ENCODE measurements around the gene MROH7.

Gene MROH7

DNA sequence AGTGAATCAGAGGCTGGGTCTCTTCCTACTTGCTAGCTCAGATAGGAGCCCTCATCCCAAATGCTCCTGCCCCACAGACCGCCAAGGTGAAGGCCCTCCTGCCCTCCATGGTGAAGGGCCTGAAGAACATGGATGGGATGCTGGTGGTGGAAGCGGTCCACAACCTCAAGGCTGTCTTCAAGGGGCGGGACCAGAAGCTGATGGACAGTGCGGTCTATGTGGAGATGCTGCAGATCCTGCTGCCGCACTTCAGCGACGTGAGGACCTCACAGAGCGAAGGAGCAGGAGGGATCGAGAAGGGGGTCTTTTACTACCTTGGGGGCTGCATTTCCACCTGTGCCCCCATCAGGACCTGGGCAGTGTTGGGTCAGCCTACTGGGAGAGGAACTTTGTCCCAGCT, 59.5 kb downstream of the MROH7 start:
- no peak for DNase-seq

DNA sequence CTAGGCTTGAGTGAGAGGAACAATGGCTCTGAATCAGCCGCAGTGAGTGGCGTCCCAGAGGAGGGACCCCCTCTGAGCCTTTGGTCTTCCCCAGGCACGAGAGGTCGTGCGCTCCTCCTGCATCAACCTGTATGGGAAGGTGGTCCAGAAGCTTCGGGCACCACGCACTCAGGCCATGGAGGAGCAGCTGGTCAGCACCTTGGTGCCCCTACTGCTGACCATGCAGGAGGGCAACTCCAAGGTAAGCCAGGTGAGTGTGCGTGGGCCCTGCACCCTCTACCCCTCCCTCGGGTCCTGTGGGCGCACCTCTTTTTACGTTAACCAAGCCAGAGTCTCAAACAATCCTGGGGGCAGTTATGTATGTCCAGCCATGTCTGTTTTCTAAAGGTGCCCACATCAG, 60.4 kb downstream of the MROH7 start:
- DNase-seq: no peak

DNA sequence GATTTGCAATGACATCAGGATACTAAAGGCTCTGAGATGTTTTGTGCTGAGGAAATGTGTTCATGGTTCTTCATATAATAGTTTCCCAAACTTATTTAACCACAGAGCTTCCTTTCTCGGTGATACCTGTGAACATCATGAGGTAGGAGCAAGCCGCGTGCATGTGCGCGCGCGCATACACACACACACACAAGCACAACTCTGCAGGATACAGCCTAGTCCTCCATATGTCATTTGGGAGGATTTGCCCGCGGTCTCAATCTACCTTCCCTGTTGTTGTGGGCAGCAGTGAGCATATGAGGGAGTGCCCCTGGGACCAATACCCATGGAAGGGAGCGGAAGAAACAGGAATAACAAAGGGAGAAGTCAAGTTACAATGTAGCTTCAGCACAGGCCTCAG, 61.9 kb downstream of the MROH7 start:
- DNase-seq: no peak

DNA sequence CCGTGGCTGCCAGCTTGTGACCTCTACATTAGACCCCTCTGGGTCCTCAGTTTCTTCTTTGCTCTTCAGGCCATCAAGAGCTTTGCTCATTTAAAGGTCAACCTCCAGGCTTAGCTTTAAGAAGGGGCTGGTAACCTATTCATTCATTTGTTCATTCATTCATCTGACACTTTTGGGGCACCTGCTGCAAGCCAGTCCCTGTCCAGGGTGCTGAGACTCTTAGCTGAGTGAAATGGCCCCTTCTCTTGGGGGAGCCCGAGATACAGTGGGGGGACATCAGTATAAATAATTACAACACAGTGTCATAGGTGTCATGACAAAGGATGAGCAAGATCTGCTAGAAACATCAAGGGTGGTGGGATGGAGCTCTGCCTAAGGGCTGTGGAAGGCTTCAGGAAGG, 63.6 kb downstream of the MROH7 start:
- DNase-seq: no peak

DNA sequence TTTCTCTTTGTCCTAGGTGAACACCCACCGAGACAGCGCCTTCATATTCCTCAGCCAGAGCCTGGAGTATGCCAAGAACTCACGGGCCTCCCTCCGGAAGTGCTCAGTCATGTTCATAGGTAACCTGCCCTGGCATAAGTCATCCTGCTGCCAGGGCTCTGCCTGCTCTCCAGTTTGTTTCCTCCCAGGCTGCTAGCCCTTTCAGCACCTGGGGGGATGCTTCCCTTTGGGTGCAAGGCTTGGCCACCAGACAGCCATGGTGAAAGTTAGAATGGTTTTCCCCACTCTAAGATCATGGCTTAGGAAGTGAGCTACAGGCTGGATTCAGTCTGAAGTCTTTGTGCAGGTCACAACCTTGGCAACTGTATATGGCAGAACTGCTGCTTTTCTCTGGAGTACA, 64.8 kb downstream of the MROH7 start:
- DNase-seq: no peak

DNA sequence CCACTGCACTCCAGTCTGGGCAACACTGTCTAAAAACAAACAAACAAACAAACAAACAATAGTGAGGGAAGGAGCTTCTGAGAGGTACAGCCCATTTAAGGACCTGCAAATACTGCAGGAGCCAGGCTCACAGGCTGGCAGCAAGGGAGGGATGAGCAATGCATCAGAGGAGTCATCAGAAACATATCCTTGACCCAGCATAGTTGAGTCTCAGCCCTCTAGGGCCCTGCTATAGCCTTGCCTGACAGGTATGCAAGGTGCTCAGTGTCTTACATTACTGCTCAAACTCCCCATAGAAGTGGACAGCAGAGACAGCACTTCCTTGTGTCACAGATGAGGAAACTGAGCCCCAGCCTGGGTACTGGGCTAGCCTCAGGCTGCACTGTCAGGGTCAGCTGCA, 66.8 kb downstream of the MROH7 start:
- no peak for DNase-seq

DNA sequence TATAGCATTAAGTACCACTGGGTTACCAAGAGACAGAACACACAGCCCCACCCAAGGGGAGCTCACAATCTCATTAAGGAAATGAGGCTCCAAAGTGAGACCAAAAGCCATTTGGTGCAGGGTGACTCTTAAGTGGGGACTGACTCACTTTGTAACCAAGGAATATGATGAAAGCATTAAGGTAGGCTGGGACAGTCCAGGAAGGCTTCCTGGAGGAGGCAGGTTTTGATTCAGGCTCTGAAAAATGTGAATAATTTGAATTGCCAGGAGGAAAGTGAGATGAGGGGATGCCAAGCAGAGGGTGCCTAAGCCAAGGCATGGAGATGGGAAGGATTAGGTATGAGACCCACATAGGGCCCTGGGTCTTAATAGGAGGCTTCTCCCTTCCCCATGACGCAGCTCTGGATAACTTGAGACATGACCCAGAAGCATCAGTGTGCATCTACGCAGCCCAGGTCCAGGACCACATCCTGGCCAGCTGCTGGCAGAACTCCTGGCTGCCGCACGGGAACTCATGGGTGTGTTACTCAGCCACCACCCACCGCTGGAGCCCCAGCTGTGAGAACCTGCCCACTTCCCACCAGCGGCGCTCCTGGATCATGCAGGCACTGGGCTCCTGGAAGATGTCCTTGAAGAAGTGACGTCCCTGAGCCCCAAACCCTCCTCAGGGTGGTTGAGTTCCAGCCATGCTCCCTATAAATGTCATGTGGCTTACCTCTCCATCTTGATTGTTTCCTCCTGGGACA, 68.1 kb downstream of the MROH7 start:
- DNase-seq: no peak

DNA sequence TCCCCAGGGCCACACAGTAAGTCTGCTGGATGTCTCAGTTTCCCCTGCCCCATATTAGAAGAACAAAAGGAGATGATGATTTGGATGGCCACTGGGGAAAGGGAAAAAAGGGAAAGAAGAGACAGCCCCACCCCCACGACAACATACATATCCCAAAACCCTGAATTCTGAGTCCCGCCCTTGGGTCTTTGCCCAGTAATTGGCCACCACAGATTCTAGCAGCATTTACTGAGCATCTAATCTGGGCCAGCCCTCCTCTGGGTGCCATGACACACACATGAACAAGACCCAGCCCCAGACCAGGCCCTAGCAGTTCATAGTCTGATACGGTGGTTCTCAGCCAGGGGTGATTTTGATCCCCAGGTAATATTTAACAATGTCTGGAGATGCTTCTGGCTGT, 68.8 kb downstream of the MROH7 start:
- DNase-seq: no peak

DNA sequence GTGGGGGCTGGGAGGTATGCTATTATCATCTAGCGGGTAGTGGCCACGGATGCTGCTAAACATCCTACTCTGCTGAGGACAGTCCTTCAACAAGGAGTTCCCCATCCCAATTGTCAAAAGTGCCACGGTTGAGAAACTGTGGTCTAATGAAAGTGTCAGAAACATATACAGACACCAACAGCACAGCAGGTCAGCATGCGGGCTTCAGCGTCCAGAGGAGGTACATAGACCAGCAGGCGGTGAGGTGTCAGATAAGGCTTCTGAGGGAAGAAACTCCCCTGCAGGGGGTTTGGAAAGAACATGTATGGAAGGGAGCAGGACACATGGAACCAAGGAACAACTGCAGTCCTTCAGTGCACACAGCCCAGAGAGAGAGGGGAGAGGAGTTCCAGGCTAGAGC, 69.3 kb downstream of the MROH7 start:
- DNase-seq: no peak

DNA sequence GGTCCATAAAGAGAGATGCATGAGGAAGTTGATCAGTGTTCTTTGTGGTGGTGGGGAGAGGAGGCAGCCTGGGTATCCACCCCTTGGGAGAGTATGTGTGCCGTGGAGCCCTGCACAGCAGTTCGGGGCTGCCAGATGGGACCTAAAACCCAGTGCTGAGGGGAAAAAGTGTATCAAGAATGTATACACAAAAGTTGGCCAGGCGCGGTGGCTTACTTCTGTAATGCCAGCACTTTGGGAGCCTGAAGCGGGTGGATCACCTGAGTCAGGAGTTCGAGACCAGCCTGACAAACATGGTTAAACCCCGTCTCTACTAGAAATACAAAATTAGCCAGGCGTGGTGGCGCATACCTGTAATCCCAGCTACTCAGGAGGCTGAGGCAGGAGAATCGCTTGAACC, 70.0 kb downstream of the MROH7 start:
- DNase-seq: no peak

DNA sequence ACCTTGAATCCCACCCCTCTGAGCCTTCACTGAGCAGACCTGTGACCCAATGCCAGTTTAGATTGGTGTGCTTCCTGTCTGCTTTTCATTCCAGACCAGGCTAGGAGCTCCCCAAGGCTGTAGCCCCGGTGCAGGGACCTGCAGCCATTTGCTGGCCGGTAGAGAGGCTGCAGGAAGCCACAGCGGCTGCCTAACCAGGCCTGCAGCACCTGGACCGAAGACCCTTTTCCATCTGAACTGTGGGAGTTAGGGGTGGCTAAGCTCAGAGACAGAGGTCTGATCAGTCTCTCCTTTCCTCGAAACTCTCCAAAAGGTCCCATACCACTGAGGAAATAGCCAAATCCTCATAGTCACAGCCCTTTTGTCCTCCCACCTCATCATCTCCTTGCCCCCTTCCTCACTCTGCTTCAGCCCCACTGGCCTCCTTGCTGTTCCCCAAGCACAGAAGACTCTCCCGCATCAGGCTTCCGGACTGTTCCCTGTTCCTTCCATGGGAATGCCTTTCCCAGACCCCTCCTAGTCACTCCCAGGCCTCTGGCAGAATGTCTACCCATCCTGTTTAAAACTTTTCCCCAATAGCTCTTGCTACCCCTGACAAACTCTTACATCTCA, 73.4 kb downstream of the MROH7 start:
- no peak for DNase-seq

DNA sequence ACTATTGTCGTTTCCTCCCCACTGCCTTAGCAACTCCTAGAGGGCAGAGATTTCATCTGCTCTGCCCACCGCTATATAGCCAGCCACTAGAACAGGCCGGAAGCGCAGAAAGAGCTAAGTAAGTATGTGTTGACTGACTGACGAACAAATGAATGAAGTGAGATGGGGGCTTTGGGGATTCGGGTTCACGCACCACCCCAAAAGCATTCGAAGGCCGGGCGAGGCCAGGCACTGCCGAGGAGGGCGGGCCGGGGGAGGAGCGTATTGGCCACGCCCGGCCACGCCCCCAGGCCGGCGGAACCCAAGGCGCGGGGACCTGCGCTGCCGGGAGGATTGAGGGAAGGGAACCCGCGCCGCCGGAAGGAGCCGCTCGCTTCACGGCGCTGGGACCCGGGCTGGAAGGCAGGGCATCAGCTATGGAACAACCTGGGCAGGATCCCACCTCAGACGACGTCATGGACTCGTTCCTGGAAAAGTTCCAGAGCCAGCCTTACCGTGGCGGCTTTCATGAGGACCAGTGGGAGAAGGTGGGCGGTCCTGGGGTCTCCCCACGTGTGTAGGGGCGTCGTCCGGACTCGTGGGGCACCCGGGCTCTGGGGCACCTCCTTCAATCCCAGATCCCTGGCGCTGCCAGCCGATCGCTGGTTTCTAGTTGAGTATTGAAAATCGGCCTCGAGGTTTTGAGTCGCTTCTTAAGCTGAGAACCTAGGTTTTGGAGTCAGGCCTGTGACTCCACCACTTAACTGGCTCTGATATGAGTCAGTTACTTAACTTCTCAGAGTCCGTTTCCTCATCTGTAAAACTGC, 74.1 kb downstream of the MROH7 start, which contains the start of gene TTC4:
Gene TTC4 (plus strand): TSS at position 369 of the 806 bp plus-strand sequence. CDS start 48 bp downstream, at position 417.
- peak; percentile 76 for DNase-seq

DNA sequence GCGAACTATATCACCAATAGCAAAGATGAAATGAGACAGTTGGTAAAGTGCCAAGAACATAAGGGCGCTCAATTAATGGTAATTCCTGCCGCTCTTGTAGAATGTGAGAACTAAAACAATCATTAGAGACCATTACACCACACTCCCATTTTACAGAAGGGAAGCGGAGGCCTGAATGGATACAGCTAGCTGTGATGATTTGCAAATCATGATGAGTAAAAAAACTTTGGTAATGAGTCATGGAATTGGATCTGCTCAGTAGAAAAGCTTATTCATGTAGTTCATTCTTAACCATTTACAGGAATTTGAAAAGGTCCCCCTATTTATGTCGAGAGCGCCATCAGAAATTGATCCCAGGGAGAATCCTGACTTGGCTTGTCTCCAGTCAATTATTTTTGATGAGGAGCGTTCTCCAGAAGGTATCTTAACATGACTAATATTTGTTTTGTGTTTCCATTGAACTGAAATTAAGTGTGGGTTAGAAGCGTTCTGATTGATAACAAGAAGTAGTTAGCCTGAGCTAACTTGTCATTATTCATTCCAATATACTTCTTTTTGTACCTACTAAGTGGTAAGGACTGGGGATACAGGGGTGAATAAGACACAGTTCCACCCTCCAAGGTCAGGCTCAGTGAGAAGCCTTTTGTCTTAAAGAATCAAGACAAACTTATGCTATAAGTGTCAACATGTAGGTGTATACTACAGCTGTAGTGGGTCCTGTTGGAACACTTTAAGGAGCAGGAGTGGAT, 74.9 kb downstream of the MROH7 start:
- DNase-seq: no peak

DNA sequence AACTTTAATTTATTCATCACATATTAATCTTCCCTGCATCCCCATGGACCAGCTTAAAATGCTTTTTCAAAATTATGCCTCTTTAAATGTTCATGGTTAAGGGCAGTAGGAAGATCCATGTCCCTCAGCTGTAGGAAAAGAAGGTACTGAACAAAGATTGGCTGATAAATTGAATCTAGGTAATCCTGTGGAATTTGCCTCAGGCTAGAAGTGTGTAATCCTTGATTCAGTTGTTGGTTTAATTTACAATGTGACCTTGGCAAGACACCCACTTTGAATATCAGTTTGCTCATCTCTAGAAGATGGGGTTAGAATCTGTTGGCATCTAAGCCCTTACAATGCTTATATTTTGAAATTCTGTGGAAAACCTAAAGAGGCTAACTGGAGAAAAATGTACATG, 80.1 kb downstream of the MROH7 start:
- no peak for DNase-seq

DNA sequence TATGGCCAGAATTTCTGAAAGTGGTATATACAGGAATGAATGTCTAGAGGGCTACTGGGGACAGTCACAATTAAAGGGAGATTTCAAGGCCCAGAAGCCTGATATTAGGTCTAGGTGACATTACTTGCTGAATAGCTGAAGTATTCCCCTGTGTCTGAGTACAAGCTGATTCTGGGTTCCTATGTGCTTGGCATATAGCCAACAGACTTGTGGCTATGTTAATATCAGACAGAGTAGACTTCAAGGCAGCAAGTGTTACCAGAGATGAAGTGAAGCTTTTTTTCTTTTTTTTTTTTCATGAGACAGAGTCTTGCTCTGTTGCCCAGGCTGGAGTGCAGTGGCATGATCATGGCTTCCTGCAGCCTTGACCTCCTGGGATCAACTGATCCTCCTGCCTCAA, 82.4 kb downstream of the MROH7 start:
- no peak for DNase-seq

DNA sequence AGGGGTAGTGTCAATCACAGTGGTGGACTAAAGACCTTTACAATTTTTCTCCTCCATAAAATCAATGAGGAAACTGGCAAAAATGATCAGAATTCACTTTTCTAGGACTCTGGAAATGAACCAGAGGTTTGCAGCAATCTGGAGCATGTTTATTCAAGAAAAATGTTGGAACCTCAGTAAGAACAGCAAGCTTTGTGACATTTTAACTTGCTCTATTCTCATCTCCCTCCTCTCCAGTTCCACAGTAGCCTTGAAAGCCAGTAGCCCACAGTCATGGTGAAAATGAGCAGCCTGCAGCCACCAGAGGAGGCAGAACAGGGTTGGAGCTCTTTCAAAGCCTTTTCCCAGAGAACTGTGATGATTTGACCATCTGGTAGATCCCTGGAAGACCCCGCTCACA, 83.2 kb downstream of the MROH7 start:
- no peak for DNase-seq

DNA sequence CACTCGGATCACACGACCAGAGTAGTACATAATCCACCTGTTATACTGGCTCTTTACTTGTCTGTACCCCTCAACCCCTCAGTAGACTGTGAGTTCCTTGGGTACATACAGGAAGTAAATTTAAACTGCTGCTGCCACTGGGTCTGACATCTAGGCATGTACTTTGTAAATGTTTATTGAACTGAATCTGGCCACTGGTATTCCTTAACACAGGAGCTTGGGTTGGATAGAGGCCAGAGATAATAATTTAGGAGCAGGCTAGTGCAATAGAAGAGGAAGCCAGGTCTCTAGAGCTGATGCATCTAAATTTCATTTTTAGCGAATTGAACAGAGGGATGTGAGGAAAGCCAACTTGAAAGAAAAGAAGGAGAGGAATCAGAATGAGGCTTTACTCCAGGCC, 86.4 kb downstream of the MROH7 start:
- no peak for DNase-seq

DNA sequence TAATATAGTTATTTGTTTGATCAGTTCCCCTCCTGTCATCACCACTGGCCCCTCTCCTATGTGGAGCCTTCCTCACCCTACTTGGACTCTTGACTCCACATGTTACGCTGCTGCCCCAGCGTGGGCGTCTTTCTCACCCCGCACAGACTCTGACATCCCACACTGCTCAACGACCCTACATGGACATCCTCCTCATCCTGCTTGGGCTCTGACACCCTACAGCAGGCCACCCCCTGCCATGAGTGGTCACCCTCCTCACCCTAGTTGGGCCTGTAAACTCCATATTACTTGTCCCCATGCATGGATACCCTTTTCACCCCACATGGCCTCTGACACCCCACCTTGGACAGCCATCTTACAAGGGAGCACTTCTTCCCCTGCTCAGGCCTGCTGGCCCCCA, 95.1 kb downstream of the MROH7 start:
- no peak for DNase-seq

DNA sequence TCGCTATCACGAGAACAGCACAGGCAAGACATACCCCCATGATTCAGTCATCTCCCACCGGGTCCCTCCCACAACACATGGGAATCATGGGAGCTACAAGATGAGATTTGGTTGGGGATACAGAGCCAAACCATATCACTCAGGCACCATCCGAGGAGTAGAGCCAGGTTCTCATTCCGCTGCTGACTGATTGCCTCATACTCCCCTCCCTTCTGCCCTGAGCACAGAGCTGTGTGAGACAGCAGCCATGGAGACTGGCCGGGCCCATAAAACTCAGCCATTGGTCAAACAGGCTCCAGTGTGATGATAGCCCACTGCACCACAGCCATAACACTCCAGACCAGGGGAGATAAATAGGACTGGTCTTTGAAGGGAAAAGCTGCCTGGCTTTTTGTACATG, 96.7 kb downstream of the MROH7 start:
- DNase-seq: no peak

DNA sequence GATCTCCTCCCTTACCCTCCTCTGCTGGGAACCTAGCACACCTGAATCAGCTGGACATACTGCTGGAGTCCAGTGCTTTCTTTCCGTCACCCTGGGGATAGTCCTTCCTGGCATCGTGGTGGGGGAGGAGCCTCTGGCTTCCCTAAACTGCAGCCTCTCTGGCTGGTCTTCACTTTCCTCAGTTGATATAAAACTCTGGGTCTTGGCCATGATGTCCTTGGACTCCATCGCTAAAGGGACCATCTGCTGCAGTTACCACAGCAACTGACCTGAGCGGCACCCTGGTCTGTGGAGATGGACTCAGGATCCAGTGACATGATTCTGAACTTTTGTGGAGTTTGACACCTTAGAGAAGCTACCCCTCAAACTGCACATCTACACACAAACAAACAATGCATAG, 99.9 kb downstream of the MROH7 start:
- no peak for DNase-seq

DNA sequence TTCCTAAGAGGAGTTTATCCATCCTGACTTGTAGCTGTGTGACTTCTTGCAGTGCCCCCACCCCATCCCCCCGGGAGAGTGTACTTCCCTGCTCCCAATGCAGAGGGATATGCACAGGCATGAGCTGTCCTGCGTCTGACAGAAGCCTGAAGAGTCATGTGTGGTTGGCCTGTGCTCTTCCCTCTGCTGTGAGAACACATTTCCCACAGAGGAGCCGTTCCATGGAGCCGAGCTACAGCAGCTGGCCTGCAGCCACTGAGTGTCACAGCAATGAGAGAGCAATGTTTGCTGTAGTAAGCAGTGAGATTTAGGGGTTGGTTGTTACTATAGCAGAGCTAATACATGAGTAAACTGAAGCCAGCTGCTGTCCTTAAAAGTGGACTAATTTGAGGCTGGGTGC, 100.7 kb downstream of the MROH7 start:
- DNase-seq: no peak

DNA sequence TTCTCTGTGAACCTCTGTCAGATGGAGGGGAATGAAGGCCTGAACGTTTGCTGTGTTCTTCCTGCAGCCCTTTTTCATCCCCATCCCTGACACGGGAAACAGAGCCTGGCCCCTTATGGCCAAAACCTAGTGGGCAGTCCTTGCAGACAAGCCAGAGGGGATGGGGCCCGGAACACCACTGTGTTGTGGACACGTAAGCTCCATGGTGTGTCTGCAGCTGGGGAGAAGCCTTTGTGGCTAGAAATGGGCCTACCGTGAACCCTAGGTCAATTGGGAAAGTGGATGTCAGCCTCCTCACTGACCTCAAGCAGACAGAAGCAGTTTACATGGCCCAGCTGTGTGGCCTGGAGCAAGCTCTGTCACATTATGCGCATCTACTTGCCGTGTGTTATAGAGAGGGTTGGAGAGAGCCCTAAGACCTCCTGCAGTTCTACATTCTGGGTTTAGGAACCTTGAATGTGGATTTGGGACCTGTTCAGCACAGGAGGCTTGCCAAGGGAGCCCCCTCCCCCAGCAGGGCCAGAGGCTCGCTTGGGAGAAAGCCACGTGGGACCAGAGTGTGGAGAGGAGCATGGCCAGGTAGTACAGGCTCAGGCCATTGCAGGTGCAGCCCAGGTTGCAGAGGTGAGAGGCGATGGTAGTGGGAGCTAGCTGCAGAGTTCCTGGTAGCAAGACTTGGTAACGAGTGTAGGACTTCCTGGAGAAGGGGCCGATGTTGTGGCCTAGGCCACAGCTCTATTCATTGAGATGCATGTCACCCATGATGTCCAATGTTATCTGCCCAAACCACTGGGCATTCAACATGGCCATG, 102.0 kb downstream of the MROH7 start:
- no peak for DNase-seq

DNA sequence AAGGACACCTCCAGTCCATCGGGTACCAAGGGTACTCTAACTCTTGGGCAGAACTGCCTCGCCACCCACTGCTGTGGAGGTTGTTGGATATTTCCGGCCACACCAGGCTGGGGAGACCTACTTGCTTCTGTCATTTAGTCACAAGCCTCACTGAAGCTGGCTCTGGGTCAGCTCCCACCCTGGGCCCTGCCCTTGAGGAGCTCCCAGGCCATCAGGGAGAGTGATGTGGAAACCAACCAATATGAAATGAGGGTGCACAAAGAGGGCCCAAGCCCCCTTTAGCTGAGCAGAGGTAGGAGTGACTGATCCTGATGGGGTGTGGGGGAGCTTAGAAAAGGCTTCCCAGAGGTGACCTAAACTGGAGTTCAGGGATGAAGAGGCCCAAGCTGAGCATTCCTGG, 103.1 kb downstream of the MROH7 start:
- no peak for DNase-seq

Data from NCI-H2107 (cell line).